HG03135 (cell line): ENCODE results near the gene GRB7.
"Not testable (repeated sequence)": the region's sequence is repeated elsewhere in the genome, so short reads cannot be mapped to it uniquely, and the experiment has no call there.

ENCODE experiments used
- ATAC-seq: cut with Tn5 transposase; IDR thresholded peaks from one replicate; pipeline ENCODE4 v1.9.1; 2021; ENCODE audit warnings: mild to moderate bottlenecking, moderate library complexity; ENCODE audit not compliant: unreplicated experiment

GRB7 gene

GRCh38 chr17:39737760-39738567 is at the start of gene GRB7:
Gene GRB7, plus strand, starts transcription at chr17:39737938. Its CDS starts 4,364 bp downstream, at chr17:39742302.
- ATAC-seq = no peak

GRCh38 chr17:39688475-39688835 is 49.3 kb upstream of the GRB7 start:
- no peak for ATAC-seq

- ATAC-seq = no peak
Measured at GRCh38 chr17:39688945-39689344, 48.8 kb upstream of the GRB7 start.

- no peak for ATAC-seq
Measured at GRCh38 chr17:39694593-39694992, 43.1 kb upstream of the GRB7 start.

- no peak for ATAC-seq
Measured at GRCh38 chr17:39695089-39695474, 42.7 kb upstream of the GRB7 start.

- no peak for ATAC-seq
Measured at GRCh38 chr17:39696731-39697130, 41.0 kb upstream of the GRB7 start.

- no peak for ATAC-seq
Measured at GRCh38 chr17:39697961-39698360, 39.8 kb upstream of the GRB7 start.

GRCh38 chr17:39699157-39699817 is 38.5 kb upstream of the GRB7 start:
- ATAC-seq = not testable (repeated sequence)

- ATAC-seq = no peak
Measured at GRCh38 chr17:39699818-39700147, 38.0 kb upstream of the GRB7 start, which contains the start of gene ERBB2. Gene ERBB2, plus strand, starts transcription at chr17:39700064. Its CDS starts 175 bp downstream, at chr17:39700239.

GRCh38 chr17:39700148-39700987 is 37.4 kb upstream of the GRB7 start:
- no peak for ATAC-seq

GRCh38 chr17:39701012-39701783 is 36.5 kb upstream of the GRB7 start:
- no peak for ATAC-seq

- ATAC-seq = no peak
Measured at GRCh38 chr17:39701784-39702422, 35.8 kb upstream of the GRB7 start.

- ATAC-seq = no peak
Measured at GRCh38 chr17:39702901-39703893, 34.5 kb upstream of the GRB7 start.

GRCh38 chr17:39703913-39704312 is 33.8 kb upstream of the GRB7 start:
- ATAC-seq = no peak

- ATAC-seq = no peak
Measured at GRCh38 chr17:39704821-39705551, 32.8 kb upstream of the GRB7 start.

- no peak for ATAC-seq
Measured at GRCh38 chr17:39705786-39706348, 31.9 kb upstream of the GRB7 start.

- no peak for ATAC-seq
Measured at GRCh38 chr17:39706383-39706782, 31.4 kb upstream of the GRB7 start.

GRCh38 chr17:39706921-39707337 is 30.8 kb upstream of the GRB7 start:
- no peak for ATAC-seq
